H9 (cell line): ENCODE measurements around the gene DBH. TPM values are rescaled to one million over a fixed set of nuclear protein-coding genes. Genes with fewer than 3 reads are reported as not detected.
"Not testable (repeated sequence)": the region's sequence is repeated elsewhere in the genome, so short reads cannot be mapped to it uniquely, and the experiment has no call there.

ENCODE experiments used
- DNase-seq: peaks from one replicate; pipeline ENCODE4 v3.0.0-alpha.2; 2017
- H2AFZ ChIP-seq: one replicate; pipeline ENCODE4 v1.6.1; 2013; ENCODE audit warnings: mild to moderate bottlenecking, low read length, control low read depth, moderate library complexity
- H2AK5ac ChIP-seq: 2 replicates; pipeline ENCODE4 v1.6.1; 2013; ENCODE audit warnings: low read length, control low read depth, mixed read lengths; ENCODE audit not compliant: insufficient read length
- H2BK120ac ChIP-seq: one replicate; pipeline ENCODE4 v1.6.1; 2013; ENCODE audit warnings: low read depth, mild to moderate bottlenecking, low read length, control low read depth, inconsistent platforms; ENCODE audit not compliant: poor library complexity, severe bottlenecking
- H2BK12ac ChIP-seq: 2 replicates; pipeline ENCODE4 v1.6.1; 2013; ENCODE audit warnings: low read length, control low read depth, mixed read lengths, low read depth; ENCODE audit not compliant: insufficient read length
- H2BK15ac ChIP-seq: 2 replicates; pipeline ENCODE4 v1.6.1; 2013; ENCODE audit warnings: low read depth, low read length, control low read depth
- H2BK20ac ChIP-seq: one replicate; pipeline ENCODE4 v1.6.1; 2013; ENCODE audit warnings: low read depth, mild to moderate bottlenecking, low read length, control low read depth, inconsistent platforms; ENCODE audit not compliant: poor library complexity, severe bottlenecking
- H2BK5ac ChIP-seq: 2 replicates; pipeline ENCODE4 v1.6.1; 2013; ENCODE audit warnings: low read length, control low read depth, mixed read lengths; ENCODE audit not compliant: insufficient read length
- H3K14ac ChIP-seq: 2 replicates; pipeline ENCODE4 v1.6.1; 2013; ENCODE audit warnings: low read length, control low read depth; ENCODE audit not compliant: insufficient read depth
- H3K18ac ChIP-seq: 2 replicates; pipeline ENCODE4 v1.6.1; 2013; ENCODE audit warnings: low read depth, mild to moderate bottlenecking, mixed read lengths, low read length, control low read depth; ENCODE audit not compliant: insufficient read length
- H3K23ac ChIP-seq: 2 replicates; pipeline ENCODE4 v1.6.1; 2013; ENCODE audit warnings: low read length, control low read depth, mixed read lengths, low read depth; ENCODE audit not compliant: insufficient read length
- H3K23me2 ChIP-seq: 2 replicates; pipeline ENCODE4 v1.6.1; 2013; ENCODE audit warnings: low read depth, mild to moderate bottlenecking, mixed read lengths, low read length, control low read depth; ENCODE audit not compliant: insufficient read length, poor library complexity, severe bottlenecking
- H3K27ac ChIP-seq: 2 replicates; pipeline ENCODE4 v1.5.1; 2013; ENCODE audit warnings: low read length, control low read depth, mixed read lengths, low read depth; ENCODE audit not compliant: insufficient read length
- H3K27me3 ChIP-seq: 2 replicates; pipeline ENCODE4 v1.6.1; 2013; ENCODE audit warnings: low read length, control low read depth, inconsistent platforms; ENCODE audit not compliant: insufficient read depth
- H3K4ac ChIP-seq: 2 replicates; pipeline ENCODE4 v1.6.1; 2013; ENCODE audit warnings: low read depth, mild to moderate bottlenecking, control low read depth, inconsistent platforms, low read length, moderate library complexity
- H3K4me1 ChIP-seq: 2 replicates; pipeline ENCODE4 v1.6.1; 2013; ENCODE audit warnings: low read length, control low read depth, inconsistent platforms; ENCODE audit not compliant: insufficient read depth
- H3K4me2 ChIP-seq: 2 replicates; pipeline ENCODE4 v1.6.1; 2013; ENCODE audit warnings: low read length, control low read depth, mixed read lengths; ENCODE audit not compliant: insufficient read length, insufficient read depth
- H3K56ac ChIP-seq: 2 replicates; pipeline ENCODE4 v1.6.1; 2013; ENCODE audit warnings: low read depth, mild to moderate bottlenecking, mixed read lengths, low read length, control low read depth; ENCODE audit not compliant: insufficient read length
- H3K79me1 ChIP-seq: 2 replicates; pipeline ENCODE4 v1.6.1; 2013; ENCODE audit warnings: low read depth, mild to moderate bottlenecking, moderate library complexity, low read length, control low read depth, inconsistent platforms; ENCODE audit not compliant: insufficient read depth, poor library complexity, severe bottlenecking
- H3K79me2 ChIP-seq: 2 replicates; pipeline ENCODE4 v1.6.1; 2013; ENCODE audit warnings: low read length, control low read depth, inconsistent platforms; ENCODE audit not compliant: insufficient read depth
- H3K9ac ChIP-seq: 2 replicates; pipeline ENCODE4 v1.6.1; 2013; ENCODE audit warnings: low read length, control low read depth, mixed read lengths; ENCODE audit not compliant: insufficient read length; ENCODE audit errors: extremely low read depth
- H3K9me3 ChIP-seq: one replicate; pipeline ENCODE4 v1.6.1; 2013; ENCODE audit warnings: low read depth, low read length, inconsistent platforms; ENCODE audit not compliant: control insufficient read depth
- H3T11ph ChIP-seq: one replicate; pipeline ENCODE4 v1.6.1; 2013; ENCODE audit warnings: mild to moderate bottlenecking, low read length, control low read depth, inconsistent platforms
- H4K20me1 ChIP-seq: one replicate; pipeline ENCODE4 v1.6.1; 2013; ENCODE audit not compliant: control insufficient read depth, insufficient read length, insufficient read depth
- H4K5ac ChIP-seq: 2 replicates; pipeline ENCODE4 v1.6.1; 2013; ENCODE audit warnings: low read depth, mild to moderate bottlenecking, mixed read lengths, low read length, control low read depth; ENCODE audit not compliant: insufficient read length
- H4K8ac ChIP-seq: replicated peaks from 2 replicates; pipeline ENCODE4 v1.6.1; 2013; ENCODE audit warnings: low read length, control low read depth, mixed read lengths, low read depth; ENCODE audit not compliant: insufficient read length
- H4K91ac ChIP-seq: 2 replicates; pipeline ENCODE4 v1.6.1; 2013; ENCODE audit warnings: low read depth, mild to moderate bottlenecking, moderate library complexity, mixed read lengths, low read length, control low read depth; ENCODE audit not compliant: insufficient read length
- H3K27ac Mint-ChIP-seq, 3 experiments: 2 replicates in 2 of 3; 3 replicates in 1 of 3; pipeline ENCODE4 v1.8.0; 2020 to 2021; ENCODE audit warnings: mixed read lengths in 3 of 3, mild to moderate bottlenecking in 1 of 3, moderate library complexity in 1 of 3
- H3K27me3 Mint-ChIP-seq: 2 replicates; pipeline ENCODE4 v1.8.0; 2021; ENCODE audit warnings: low read depth, mild to moderate bottlenecking, moderate library complexity, mixed read lengths
- H3K36me3 Mint-ChIP-seq, 3 experiments: 2 replicates in 2 of 3; 3 replicates in 1 of 3; pipeline ENCODE4 v1.8.0; 2020 to 2021; ENCODE audit warnings: low read depth in 3 of 3, mixed read lengths in 3 of 3; ENCODE audit not compliant: insufficient read depth in 1 of 3
- H3K4me1 Mint-ChIP-seq, 2 experiments: 2 replicates each; pipeline ENCODE4 v1.8.0; 2020; ENCODE audit warnings: mixed read lengths in 2 of 2
- H3K4me3 Mint-ChIP-seq, 2 experiments: 2 replicates in 1 of 2; 3 replicates in 1 of 2; pipeline ENCODE4 v1.8.0; 2020 to 2021; ENCODE audit warnings: mild to moderate bottlenecking in 2 of 2, mixed read lengths in 2 of 2, moderate library complexity in 1 of 2
- H3K9me3 Mint-ChIP-seq, 2 experiments: 2 replicates in 1 of 2; 3 replicates in 1 of 2; pipeline ENCODE4 v1.8.0; 2020; ENCODE audit warnings: mild to moderate bottlenecking in 2 of 2, mixed read lengths in 2 of 2, moderate library complexity in 1 of 2
- WGBS: extraction: QIAGEN DNeasy Blood & Tissue Kit; methylation state at CpG from one replicate; pipeline ENCODE4 v1.1.7; 2013; ENCODE audit warnings: missing lambda C conversion rate, low lambda C conversion rate, mixed read lengths; ENCODE audit not compliant: insufficient read length; ENCODE audit errors: extremely low coverage; 5-methylcytosine and 5-hydroxymethylcytosine counted together
- total RNA-seq: library from RNA; stranded (reverse); gene quantifications from 2 replicates; pipeline ENCODE4 v1.2.1, GENCODE V29; 2021
- TF ChIP-seq, protein P1 (sequence below): fragments of 200-600 bp; sonication (generic); conservative IDR thresholded peaks from 3 replicates; pipeline ENCODE4 v1.8.0; 2021; ENCODE audit warnings: antibody characterized with exemption, mild to moderate bottlenecking

DBH gene
- total RNA-seq, 1 experiment from 2014 or later, result not detected

DNA sequence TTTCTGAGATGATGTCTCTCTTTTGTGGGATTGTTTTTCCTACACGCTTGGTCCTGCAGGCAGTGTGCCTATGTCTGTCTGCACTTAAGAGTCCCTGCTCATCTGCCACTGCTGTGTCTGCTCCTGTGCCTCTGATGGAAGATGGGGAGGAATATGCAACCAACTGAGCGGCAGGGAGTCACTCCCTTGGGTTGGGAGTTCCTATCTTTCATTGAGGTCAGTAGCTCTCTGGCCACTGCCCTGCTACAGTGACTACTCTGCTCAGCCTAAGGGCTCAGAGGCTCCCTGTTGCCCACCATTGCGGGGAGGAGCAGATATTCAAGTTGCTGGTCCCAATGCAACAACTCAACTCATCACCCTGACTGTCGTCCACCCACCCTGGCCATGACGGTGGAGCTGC lies 13.6 kb upstream of the DBH start:
- H4K5ac ChIP-seq, result no peak overlapping the region
- TF ChIP-seq, protein P1, sequence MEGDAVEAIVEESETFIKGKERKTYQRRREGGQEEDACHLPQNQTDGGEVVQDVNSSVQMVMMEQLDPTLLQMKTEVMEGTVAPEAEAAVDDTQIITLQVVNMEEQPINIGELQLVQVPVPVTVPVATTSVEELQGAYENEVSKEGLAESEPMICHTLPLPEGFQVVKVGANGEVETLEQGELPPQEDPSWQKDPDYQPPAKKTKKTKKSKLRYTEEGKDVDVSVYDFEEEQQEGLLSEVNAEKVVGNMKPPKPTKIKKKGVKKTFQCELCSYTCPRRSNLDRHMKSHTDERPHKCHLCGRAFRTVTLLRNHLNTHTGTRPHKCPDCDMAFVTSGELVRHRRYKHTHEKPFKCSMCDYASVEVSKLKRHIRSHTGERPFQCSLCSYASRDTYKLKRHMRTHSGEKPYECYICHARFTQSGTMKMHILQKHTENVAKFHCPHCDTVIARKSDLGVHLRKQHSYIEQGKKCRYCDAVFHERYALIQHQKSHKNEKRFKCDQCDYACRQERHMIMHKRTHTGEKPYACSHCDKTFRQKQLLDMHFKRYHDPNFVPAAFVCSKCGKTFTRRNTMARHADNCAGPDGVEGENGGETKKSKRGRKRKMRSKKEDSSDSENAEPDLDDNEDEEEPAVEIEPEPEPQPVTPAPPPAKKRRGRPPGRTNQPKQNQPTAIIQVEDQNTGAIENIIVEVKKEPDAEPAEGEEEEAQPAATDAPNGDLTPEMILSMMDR, result no peak
- H3K27ac ChIP-seq, result no peak overlapping the region
- no peak overlapping the region for H3K23ac ChIP-seq
- Mint-ChIP-seq H3K9me3 (peaks cover 13 to 24% of the 10 kb centered on the region in 2 experiments), H3K27me3 (peaks cover 73% of the 10 kb centered on the region), H3K4me3 (no peak overlapping the region), H3K27ac (no peak overlapping the region), H3K36me3 (peaks cover 0 to 7% (median 0%) of the 10 kb centered on the region in 3 experiments; a peak in 3 of 7 replicates), H3K4me1 (peaks cover 0 to 6% of the 10 kb centered on the region in 2 experiments; a peak in 2 of 4 replicates)
- H2AFZ ChIP-seq, result no peak overlapping the region
- no peak overlapping the region for H2AK5ac ChIP-seq
- H3K79me2 ChIP-seq, result no peaks in the 10 kb centered on the region
- H3K56ac ChIP-seq, result no peak overlapping the region
- H2BK5ac ChIP-seq, result no peak overlapping the region
- no peak overlapping the region for H3T11ph ChIP-seq
- H3K23me2 ChIP-seq, result no peaks in the 10 kb centered on the region
- H3K9me3 ChIP-seq, result no peaks in the 10 kb centered on the region
- H3K27me3 ChIP-seq, result no peaks in the 10 kb centered on the region
- no peak overlapping the region for H2BK20ac ChIP-seq
- DNase-seq, result no peak
- no peak overlapping the region for H3K14ac ChIP-seq
- H2BK12ac ChIP-seq, result no peak overlapping the region
- no peak overlapping the region for H4K91ac ChIP-seq
- no peak overlapping the region for H3K18ac ChIP-seq
- H4K20me1 ChIP-seq, result no peaks in the 10 kb centered on the region
- no peak overlapping the region for H3K4ac ChIP-seq
- H3K4me1 ChIP-seq, result no peaks in the 10 kb centered on the region
- no peak overlapping the region for H3K4me2 ChIP-seq
- WGBS, result no CpG with 5 or more reads among the region's 5 CpGs
- no peak overlapping the region for H4K8ac ChIP-seq
- no peak overlapping the region for H2BK120ac ChIP-seq
- no peaks in the 10 kb centered on the region for H3K79me1 ChIP-seq
- H3K9ac ChIP-seq, result no peak overlapping the region
- H2BK15ac ChIP-seq, result no peak overlapping the region

GRCh38 chr9:133626008-133626407 lies 10.2 kb upstream of the DBH start:
- H2BK15ac ChIP-seq, H3K4me2 ChIP-seq, H2AK5ac ChIP-seq, H3K4me1 Mint-ChIP-seq, H4K91ac ChIP-seq, H4K8ac ChIP-seq, H2AFZ ChIP-seq, H3K27ac ChIP-seq, H3K14ac ChIP-seq, H3K79me2 ChIP-seq, H3K27ac Mint-ChIP-seq, H3K4me3 Mint-ChIP-seq, H3T11ph ChIP-seq, H3K56ac ChIP-seq, H4K5ac ChIP-seq, H2BK20ac ChIP-seq, H3K36me3 Mint-ChIP-seq, H3K9ac ChIP-seq, H3K18ac ChIP-seq, H2BK120ac ChIP-seq, H4K20me1 ChIP-seq, H2BK12ac ChIP-seq, H3K23me2 ChIP-seq, H3K27me3 ChIP-seq, H3K4me1 ChIP-seq, H2BK5ac ChIP-seq, H3K23ac ChIP-seq, H3K79me1 ChIP-seq, H3K9me3 ChIP-seq, DNase-seq, H3K4ac ChIP-seq: not testable (repeated sequence)
- peaks cover 13 to 24% of the 10 kb centered on the region in 2 experiments for H3K9me3 Mint-ChIP-seq
- H3K27me3 Mint-ChIP-seq, result peaks cover 56% of the 10 kb centered on the region
